Testis (tissue), 3 donors: ENCODE data around the gene TBC1D4. TPM values are rescaled to one million over a fixed set of nuclear protein-coding genes. Genes with fewer than 3 reads are reported as not detected.

ENCODE experiments used
- DNase-seq: peaks from one replicate; pipeline ENCODE4 v3.0.0-alpha.2; 2019
- H3K27ac ChIP-seq, 2 donors: fragments of 200-600 bp; sonication (generic); one replicate each; pipeline ENCODE4 v1.5.1; 2019
- H3K27me3 ChIP-seq: fragments of 200-600 bp; sonication (generic); one replicate; pipeline ENCODE4 v1.5.1; 2019
- H3K36me3 ChIP-seq: fragments of 200-600 bp; sonication (generic); one replicate; pipeline ENCODE4 v1.5.1; 2017; ENCODE audit warnings: low read depth; ENCODE audit errors: missing control alignments
- H3K4me1 ChIP-seq: fragments of 200-600 bp; sonication (generic); one replicate; pipeline ENCODE4 v1.5.1; 2019
- H3K4me3 ChIP-seq, 2 donors: fragments of 200-600 bp; sonication (generic); one replicate each; pipeline ENCODE4 v1.5.1; 2017 to 2019
- H3K9me3 ChIP-seq: fragments of 200-600 bp; sonication (generic); one replicate; pipeline ENCODE4 v1.5.1; 2017
- POLR2A ChIP-seq: fragments of 450-650 bp; IDR thresholded peaks from one replicate; pipeline ENCODE4 v1.6.1; 2017; ENCODE audit warnings: antibody characterized with exemption, mild to moderate bottlenecking, moderate library complexity
- WGBS, 2 donors: methylation state at CpG; one replicate each; pipeline ENCODE4 v1.1.5; 2018; 5-methylcytosine and 5-hydroxymethylcytosine counted together
- intact Hi-C: fragments of 100-400 bp; cut with DNase I; formaldehyde crosslinking; loops from one replicate; pipeline ENCODE4 v1.15.1; 2023; ENCODE audit warnings: low total_unique reads
- polyA plus RNA-seq: library from polyadenylated mRNA; stranded (reverse); fragments of 350-450 nt; fragmentation: Illumina TruSeq; extraction: RNeasy Lipid Tissue Mini Kit (QIAGEN cat#74804); gene quantifications from one replicate; pipeline ENCODE4 v1.2.3, GENCODE V29; 2014; ENCODE audit warnings: low read depth, low replicate concordance; ENCODE audit not compliant: insufficient read depth
- total RNA-seq, 2 donors: library from RNA; depleted of rRNA; stranded (reverse); fragments of >200 nt; gene quantifications; one replicate each; pipeline ENCODE4 v1.2.3, GENCODE V29; 2016

The TBC1D4 gene
- total and polyA plus RNA-seq, 3 donors from 2014 or later = 12.7 to 23.5 (median 20.4) TPM

GRCh38 chr13:75236774-75237173 lies 245.2 kb downstream of the TBC1D4 start:
- H3K27ac ChIP-seq = no peak overlapping the region
- WGBS, 2 donors = 84 to 86% methylated on average over 3 of the region's 3 CpGs
- no peak for TF ChIP-seq POLR2A
- no peak for DNase-seq
- H3K36me3 ChIP-seq = no peaks in the 10 kb centered on the region
- no peaks in the 10 kb centered on the region for H3K9me3 ChIP-seq
- H3K4me1 ChIP-seq = no peaks in the 10 kb centered on the region
- H3K27me3 ChIP-seq = no peaks in the 10 kb centered on the region
- intact Hi-C loops = no loop called here
- no peak overlapping the region for H3K4me3 ChIP-seq

Other genes with a start within 250 kb of the TBC1D4 start
- 10 to 100 TPM; 51.3 to 60.4 TPM for gene COMMD6, start 55.7 kb upstream of the TBC1D4 start, total RNA-seq
- 166 TPM for gene COMMD6, start 55.7 kb upstream of the TBC1D4 start, polyA plus RNA-seq
- 10 to 100 TPM; 31.1 to 49.1 TPM for gene UCHL3, start 67.6 kb upstream of the TBC1D4 start, total RNA-seq
- 100 TPM for gene UCHL3, start 67.6 kb upstream of the TBC1D4 start, polyA plus RNA-seq
- 100 to 1,000 TPM; 111 to 132 TPM for gene LMO7, start 154.2 kb upstream of the TBC1D4 start, total RNA-seq
- gene LMO7, start 154.2 kb upstream of the TBC1D4 start, polyA plus RNA-seq = 39.1 TPM